HepG2 (cell line): ENCODE results near the gene USP36. TPM values are rescaled to one million over a fixed set of nuclear protein-coding genes. Genes with fewer than 3 reads are reported as not detected.
A peak's percentile ranks its signal among the peaks of the same experiment; 100 is the strongest.

Source experiments
- AGO1 ChIP-seq: fragments of 200-400 bp; formaldehyde crosslinking; IDR thresholded peaks from 2 replicates; pipeline ENCODE4 v1.6.1; 2017; ENCODE audit warnings: mild to moderate bottlenecking, low read depth, low read length, moderate library complexity; ENCODE audit not compliant: poor library complexity, severe bottlenecking
- CREM ChIP-seq, 2 experiments: sonication (generic) in 1 of 2; formaldehyde crosslinking in 1 of 2; IDR thresholded peaks; 2 replicates each; pipeline versions ENCODE4 v1.4.0 to v1.6.1; 2016 to 2020; ENCODE audit warnings: antibody characterized with exemption in 1 of 2, mild to moderate bottlenecking in 1 of 2, missing genetic modification reagents in 1 of 2
- FLYWCH1 ChIP-seq: sonication (generic); formaldehyde crosslinking; IDR thresholded peaks from 2 replicates; pipeline ENCODE4 v1.8.1; 2023; ENCODE audit warnings: mild to moderate bottlenecking, missing genetic modification reagents
- HOXA9 ChIP-seq: sonication (generic); formaldehyde crosslinking; IDR thresholded peaks from 2 replicates; pipeline ENCODE4 v1.8.1; 2022; ENCODE audit warnings: missing genetic modification reagents, mild to moderate bottlenecking, moderate library complexity, borderline replicate concordance
- KIAA2018 ChIP-seq: sonication (generic); formaldehyde crosslinking; IDR thresholded peaks from 2 replicates; pipeline ENCODE4 v1.5.0; 2020; ENCODE audit warnings: mild to moderate bottlenecking, missing genetic modification reagents, borderline replicate concordance
- NFIB ChIP-seq: sonication (generic); formaldehyde crosslinking; IDR thresholded peaks from 2 replicates; pipeline ENCODE4 v1.9.0; 2021; ENCODE audit warnings: missing genetic modification reagents, mild to moderate bottlenecking, borderline replicate concordance
- NKX3-1 ChIP-seq: sonication (generic); formaldehyde crosslinking; IDR thresholded peaks from 2 replicates; pipeline ENCODE4 v1.5.0; 2020; ENCODE audit warnings: missing genetic modification reagents
- REL ChIP-seq: sonication (generic); formaldehyde crosslinking; conservative IDR thresholded peaks from 2 replicates; pipeline ENCODE4 v1.8.0; 2022; ENCODE audit warnings: mild to moderate bottlenecking, missing genetic modification reagents, moderate library complexity
- STAG1 ChIP-seq: sonication (generic); formaldehyde crosslinking; IDR thresholded peaks from 2 replicates; pipeline ENCODE4 v1.4.0; 2020; ENCODE audit warnings: missing genetic modification reagents
- ZMAT5 ChIP-seq: sonication (generic); formaldehyde crosslinking; IDR thresholded peaks from 2 replicates; pipeline ENCODE4 v1.5.0; 2020; ENCODE audit warnings: mild to moderate bottlenecking, low read depth, missing genetic modification reagents, borderline replicate concordance
- ZNF142 ChIP-seq: sonication (generic); formaldehyde crosslinking; IDR thresholded peaks from 2 replicates; pipeline ENCODE4 v1.4.0; 2020; ENCODE audit warnings: missing genetic modification reagents
- ZNF225 ChIP-seq: sonication (generic); formaldehyde crosslinking; IDR thresholded peaks from 2 replicates; pipeline ENCODE4 v1.4.0; 2020; ENCODE audit warnings: mild to moderate bottlenecking, missing genetic modification reagents
- ZNF670 ChIP-seq: sonication (generic); formaldehyde crosslinking; IDR thresholded peaks from 2 replicates; pipeline ENCODE4 v1.8.0; 2022; ENCODE audit warnings: mild to moderate bottlenecking, missing genetic modification reagents, borderline replicate concordance
- ZNF775 ChIP-seq: sonication (generic); formaldehyde crosslinking; IDR thresholded peaks from 2 replicates; pipeline ENCODE4 v1.4.0; 2020; ENCODE audit warnings: missing genetic modification reagents, mild to moderate bottlenecking, moderate library complexity, borderline replicate concordance
- ZSCAN22 ChIP-seq: sonication (generic); formaldehyde crosslinking; IDR thresholded peaks from 2 replicates; pipeline ENCODE4 v1.4.0; 2020; ENCODE audit warnings: mild to moderate bottlenecking, missing genetic modification reagents
- polyA plus RNA-seq, 8 experiments: library from polyadenylated mRNA; depleted of rRNA in 3 of 8; stranded (reverse) in 7 of 8; unstranded in 1 of 8; fragments of >200 nt; fragmentation: Illumina TruSeq in 4 of 8; extraction: Trizol in 4 of 8; gene quantifications; 2 replicates each; pipeline versions ENCODE4 v1.2.1 to v1.2.3, GENCODE V29; 2011 to 2016; ENCODE audit warnings: low read depth in 4 of 8, missing spikeins in 1 of 8, mixed read lengths in 1 of 8; ENCODE audit not compliant: insufficient read depth in 1 of 8
- total RNA-seq, 5 experiments: library from RNA; depleted of rRNA; stranded (reverse); fragments of >200 nt; fragmentation: Illumina TruSeq; extraction: Trizol; gene quantifications; 2 replicates each; pipeline ENCODE4 v1.2.3, GENCODE V29; 2016; ENCODE audit warnings: low read depth in 1 of 5

The USP36 gene
- total and polyA plus RNA-seq, 2 of the 13 experiments (the other 11 are each of a cell fraction or from before 2014, with no cell fraction given): 29.6 to 45.9 TPM

GRCh38 chr17:78882540-78883088, 42.0 kb upstream of the USP36 start (continued):
- no peak for TF ChIP-seq NKX3-1 (CRISPR knock-in tag)
- TF ChIP-seq ZNF142 (CRISPR knock-in tag): no peak
- peak; percentile 18 for TF ChIP-seq AGO1
- no peak for TF ChIP-seq HOXA9
- no peak for TF ChIP-seq KIAA2018 (CRISPR knock-in tag)
- no peak for TF ChIP-seq ZMAT5 (CRISPR knock-in tag)
- no peak for TF ChIP-seq ZNF670
- TF ChIP-seq ZNF775 (CRISPR knock-in tag): no peak
- no peak for TF ChIP-seq CREM (IDR thresholded peaks at IDR 0.05)
- TF ChIP-seq CREM (CRISPR knock-in tag; IDR thresholded peaks at IDR 0.05): no peak
- no peak for TF ChIP-seq FLYWCH1 (CRISPR knock-in tag)
- TF ChIP-seq ZSCAN22 (CRISPR knock-in tag): no peak
- TF ChIP-seq REL: no peak
- peak; percentile 78; the same call in 1 of the 2 replicates for TF ChIP-seq ZNF225 (CRISPR knock-in tag)
- TF ChIP-seq STAG1 (CRISPR knock-in tag): no peak
- no peak for TF ChIP-seq NFIB
